Keratinocyte (primary cell): Measurements from ENCODE around the gene ACTR3C. TPM values are rescaled to one million over a fixed set of nuclear protein-coding genes. Genes with fewer than 3 reads are reported as not detected.
"Not testable (repeated sequence)": the region's sequence is repeated elsewhere in the genome, so short reads cannot be mapped to it uniquely, and the experiment has no call there.

Experiments used
- DNase-seq: peaks from one replicate; pipeline ENCODE4 v3.0.0-alpha.2; 2011; ENCODE audit warnings: low read depth, missing footprints, low spot score
- FAIRE-seq: peaks from 2 replicates; lab custom pipeline; 2011; peaks lifted over from hg19 to GRCh38; lab: Jason Lieb, UNC
- H2AFZ ChIP-seq: 2 replicates; pipeline ENCODE4 v1.6.0; 2012; ENCODE audit warnings: low read length, control low read depth, inconsistent platforms; ENCODE audit not compliant: control insufficient read depth
- H3K27ac ChIP-seq: 2 replicates; pipeline ENCODE4 v1.5.1; 2011; ENCODE audit warnings: low read length; ENCODE audit not compliant: control insufficient read depth, insufficient read depth
- H3K27me3 ChIP-seq: 3 replicates; pipeline ENCODE4 v1.6.0; 2011; ENCODE audit warnings: low read length; ENCODE audit not compliant: control insufficient read depth, insufficient read depth; ENCODE audit errors: extremely low read depth
- H3K36me3 ChIP-seq, 2 experiments: 2 replicates in 1 of 2; 3 replicates in 1 of 2; pipeline ENCODE4 v1.5.1; 2011; ENCODE audit warnings: low read length in 2 of 2, mild to moderate bottlenecking in 1 of 2; ENCODE audit not compliant: control insufficient read depth in 2 of 2, insufficient read depth in 2 of 2; ENCODE audit errors: extremely low read depth in 1 of 2
- H3K4me1 ChIP-seq: 3 replicates; pipeline ENCODE4 v1.5.1; 2011; ENCODE audit warnings: low read length; ENCODE audit not compliant: control insufficient read depth, insufficient read depth; ENCODE audit errors: extremely low read depth
- H3K4me2 ChIP-seq: 3 replicates; pipeline ENCODE4 v1.6.0; 2011; ENCODE audit warnings: low read depth, low read length; ENCODE audit not compliant: control insufficient read depth, insufficient read depth; ENCODE audit errors: extremely low read depth
- H3K4me3 ChIP-seq, 3 experiments: fragments of 200-600 bp in 1 of 3; sonication (generic) in 1 of 3; 2 replicates in 2 of 3; 3 replicates in 1 of 3; pipeline ENCODE4 v1.5.1; 2011 to 2016; ENCODE audit warnings: low read length in 3 of 3, mild to moderate bottlenecking in 3 of 3, control low read depth in 2 of 3, inconsistent platforms in 1 of 3, low read depth in 1 of 3, mixed read lengths in 1 of 3, mixed run types in 1 of 3, moderate library complexity in 1 of 3; ENCODE audit not compliant: control insufficient read depth in 2 of 3, insufficient read depth in 2 of 3; ENCODE audit errors: extremely low read depth in 1 of 3
- H3K79me2 ChIP-seq: 2 replicates; pipeline ENCODE4 v1.6.0; 2012; ENCODE audit warnings: low read length; ENCODE audit not compliant: control insufficient read depth, insufficient read depth
- H3K9ac ChIP-seq: 3 replicates; pipeline ENCODE4 v1.6.0; 2011; ENCODE audit warnings: low read length; ENCODE audit not compliant: control insufficient read depth, insufficient read depth; ENCODE audit errors: extremely low read depth
- H3K9me1 ChIP-seq: 3 replicates; pipeline ENCODE4 v1.6.0; 2011; ENCODE audit warnings: low read length; ENCODE audit not compliant: control insufficient read depth, insufficient read depth; ENCODE audit errors: extremely low read depth
- H3K9me3 ChIP-seq: 2 replicates; pipeline ENCODE4 v1.5.1; 2012; ENCODE audit warnings: low read depth, low read length; ENCODE audit not compliant: control insufficient read depth
- H4K20me1 ChIP-seq: 3 replicates; pipeline ENCODE4 v1.6.0; 2011; ENCODE audit warnings: low read length; ENCODE audit not compliant: control insufficient read depth, insufficient read depth; ENCODE audit errors: extremely low read depth
- dilution Hi-C: fragments of 300-500 bp; cut with MboI; formaldehyde crosslinking; loops from one replicate; pipeline ENCODE4 v1.7.0; 2020; ENCODE audit warnings: low sequenced_read_pairs; ENCODE audit not compliant: extremely low pct_ligation_motif_present
- polyA plus RNA-seq, 5 experiments: library from polyadenylated mRNA; depleted of rRNA in 3 of 5; stranded (reverse) in 3 of 5; stranded (forward) in 1 of 5; unstranded in 1 of 5; fragments of >200 nt; gene quantifications; 1 replicate in 1 of 5; 2 replicates in 3 of 5; 3 replicates in 1 of 5; pipeline versions ENCODE4 v1.2.1 to v1.2.3, GENCODE V29; 2011 to 2012; ENCODE audit warnings: missing spikeins in 2 of 5, low read depth in 1 of 5, low replicate concordance in 1 of 5
- TF ChIP-seq, protein P1 (sequence below), 3 experiments: IDR thresholded peaks in 1 of 3; conservative IDR thresholded peaks in 1 of 3; optimal IDR thresholded peaks in 1 of 3; 2 replicates in 2 of 3; 3 replicates in 1 of 3; pipeline versions ENCODE3 to v1.5.1; 2011; ENCODE audit warnings: low read length in 3 of 3, mild to moderate bottlenecking in 3 of 3, moderate library complexity in 2 of 3, control low read depth in 1 of 3, inconsistent platforms in 1 of 3; ENCODE audit not compliant: insufficient read depth in 2 of 3; ENCODE audit errors: extremely low read depth in 1 of 3

The ACTR3C gene
- polyA plus RNA-seq, 1 donor (not counting 4 experiments of a cell fraction or from before 2014, with no cell fraction given), result 1.3 TPM

DNA sequence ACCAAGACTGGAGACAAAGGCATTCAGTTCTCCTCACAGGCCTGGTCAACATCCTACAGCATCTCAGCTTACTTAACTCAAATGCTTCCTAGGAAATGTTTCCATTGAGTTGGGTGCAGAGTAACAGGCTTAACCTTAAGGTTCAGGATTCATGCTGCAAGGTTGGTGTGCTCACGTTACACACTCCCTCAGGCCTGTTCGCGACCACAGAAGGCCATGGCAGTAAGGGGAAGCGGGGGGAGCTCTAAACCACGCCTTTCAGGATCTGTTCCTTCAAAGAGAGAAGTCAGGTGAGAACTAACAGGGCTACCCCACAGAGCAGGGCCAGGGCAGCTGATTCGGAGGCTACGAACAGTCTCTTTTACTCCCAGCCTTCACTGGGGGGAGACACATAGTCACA is 35.5 kb downstream of the ACTR3C start:
- H3K4me2 ChIP-seq, H4K20me1 ChIP-seq, DNase-seq, H3K79me2 ChIP-seq, H3K27ac ChIP-seq, H3K9me3 ChIP-seq, H3K9ac ChIP-seq, H3K4me3 ChIP-seq, H2AFZ ChIP-seq, H3K9me1 ChIP-seq, H3K36me3 ChIP-seq, dilution Hi-C loops, H3K27me3 ChIP-seq, FAIRE-seq, H3K4me1 ChIP-seq: not testable (repeated sequence)

DNA sequence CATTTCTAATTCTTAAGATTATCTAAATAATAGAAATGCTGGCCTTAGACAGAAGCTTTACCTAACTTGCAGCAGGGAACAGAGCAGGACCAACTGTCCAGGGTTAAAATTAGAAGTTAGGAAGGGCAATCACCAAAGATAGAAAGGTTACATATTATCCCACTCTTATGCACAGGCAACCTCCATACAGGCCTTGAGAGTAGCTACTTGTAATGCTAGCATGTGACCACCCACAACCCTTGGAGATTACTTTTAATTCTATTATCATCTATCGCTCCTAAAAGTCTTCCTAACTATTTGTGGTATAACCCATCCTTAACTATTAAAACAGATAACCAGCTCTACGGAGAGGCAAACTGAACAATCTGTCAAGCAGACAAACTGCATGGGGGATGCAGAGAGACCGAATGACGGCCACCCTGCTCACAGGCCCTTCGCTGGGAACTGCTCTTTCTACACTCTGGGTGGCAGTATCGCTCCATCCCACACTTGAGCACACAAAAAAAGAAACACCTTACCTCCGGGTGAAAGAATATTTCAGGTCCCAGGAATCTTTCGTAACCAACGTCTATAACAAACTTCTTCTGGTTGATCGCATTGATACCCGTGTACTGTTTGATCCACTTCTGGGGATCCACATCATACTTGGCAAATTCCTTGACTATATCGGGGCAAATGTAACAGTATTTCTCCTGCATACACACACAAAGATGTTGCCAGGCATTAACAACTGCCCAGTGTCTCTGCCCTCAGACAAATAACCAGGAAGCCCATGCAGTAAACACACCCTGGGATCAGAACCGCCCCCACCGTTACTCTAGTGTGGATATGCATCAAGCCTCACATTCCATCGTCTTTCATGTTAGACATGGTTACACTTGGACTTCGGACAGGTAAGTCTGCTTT is 37.2 kb downstream of the ACTR3C start:
- H3K9me3 ChIP-seq, H3K9ac ChIP-seq, DNase-seq, H3K9me1 ChIP-seq, H3K27me3 ChIP-seq, H3K36me3 ChIP-seq, H2AFZ ChIP-seq, H3K4me3 ChIP-seq, dilution Hi-C loops, H3K27ac ChIP-seq, H4K20me1 ChIP-seq, H3K79me2 ChIP-seq, H3K4me2 ChIP-seq, H3K4me1 ChIP-seq: not testable (repeated sequence)
- TF ChIP-seq, protein P1, sequence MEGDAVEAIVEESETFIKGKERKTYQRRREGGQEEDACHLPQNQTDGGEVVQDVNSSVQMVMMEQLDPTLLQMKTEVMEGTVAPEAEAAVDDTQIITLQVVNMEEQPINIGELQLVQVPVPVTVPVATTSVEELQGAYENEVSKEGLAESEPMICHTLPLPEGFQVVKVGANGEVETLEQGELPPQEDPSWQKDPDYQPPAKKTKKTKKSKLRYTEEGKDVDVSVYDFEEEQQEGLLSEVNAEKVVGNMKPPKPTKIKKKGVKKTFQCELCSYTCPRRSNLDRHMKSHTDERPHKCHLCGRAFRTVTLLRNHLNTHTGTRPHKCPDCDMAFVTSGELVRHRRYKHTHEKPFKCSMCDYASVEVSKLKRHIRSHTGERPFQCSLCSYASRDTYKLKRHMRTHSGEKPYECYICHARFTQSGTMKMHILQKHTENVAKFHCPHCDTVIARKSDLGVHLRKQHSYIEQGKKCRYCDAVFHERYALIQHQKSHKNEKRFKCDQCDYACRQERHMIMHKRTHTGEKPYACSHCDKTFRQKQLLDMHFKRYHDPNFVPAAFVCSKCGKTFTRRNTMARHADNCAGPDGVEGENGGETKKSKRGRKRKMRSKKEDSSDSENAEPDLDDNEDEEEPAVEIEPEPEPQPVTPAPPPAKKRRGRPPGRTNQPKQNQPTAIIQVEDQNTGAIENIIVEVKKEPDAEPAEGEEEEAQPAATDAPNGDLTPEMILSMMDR (optimal IDR thresholded peaks at IDR 0.05 in 1 of 3, IDR thresholded peaks at IDR 0.05 in 1 of 3, conservative IDR thresholded peaks at IDR 0.05 in 1 of 3; ENCODE audit: extremely low read depth in 1 of 3, insufficient read depth in 2 of 3, low read length in 3 of 3), result peak in 1 of 3 experiments; percentile 40
- FAIRE-seq, result peak; percentile 67

DNA sequence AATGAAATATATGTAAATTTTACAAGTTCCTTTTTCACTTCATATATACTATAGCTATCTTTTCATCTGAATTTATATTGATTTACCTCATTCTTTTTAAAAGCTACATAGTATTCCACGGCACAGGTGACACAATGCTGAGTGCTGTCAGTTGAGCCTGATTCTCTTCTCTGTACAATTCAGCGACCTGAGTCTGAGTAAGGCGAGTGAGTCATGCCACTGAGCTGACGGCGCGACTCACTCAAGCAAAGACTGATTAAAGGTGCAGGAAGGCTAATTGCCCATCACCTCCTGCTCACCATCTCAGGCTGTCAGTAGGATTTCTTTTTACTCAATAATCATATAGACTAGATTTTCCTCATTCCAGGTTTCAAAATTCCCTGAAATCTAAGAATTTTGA is 39.7 kb downstream of the ACTR3C start:
- H3K4me2 ChIP-seq, dilution Hi-C loops, H3K27me3 ChIP-seq, H3K79me2 ChIP-seq, DNase-seq, H3K4me1 ChIP-seq, H2AFZ ChIP-seq, H4K20me1 ChIP-seq, H3K9ac ChIP-seq, H3K36me3 ChIP-seq, H3K4me3 ChIP-seq, H3K9me3 ChIP-seq, H3K9me1 ChIP-seq, H3K27ac ChIP-seq: not testable (repeated sequence)
- peak; percentile 80 for FAIRE-seq

DNA sequence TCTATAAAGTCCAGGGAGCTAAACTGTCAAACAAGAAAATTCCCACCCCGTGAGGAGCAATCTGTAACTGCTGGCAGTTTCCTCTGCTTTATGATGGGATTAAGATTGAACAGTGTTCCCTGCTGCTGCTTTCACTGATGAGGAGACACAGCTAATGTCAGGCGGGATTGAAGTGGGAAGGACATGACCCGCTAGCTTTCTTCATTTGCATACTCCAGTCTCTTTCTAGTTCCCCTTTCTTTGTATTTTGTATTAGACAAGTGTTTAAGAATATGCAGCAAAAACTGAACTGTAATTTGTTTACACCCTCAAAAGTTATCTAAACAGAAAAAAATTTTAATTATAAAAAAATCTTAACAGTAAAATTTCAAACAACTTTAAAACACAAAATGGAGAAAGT is 40.2 kb downstream of the ACTR3C start:
- H3K9ac ChIP-seq, H2AFZ ChIP-seq, dilution Hi-C loops, H3K36me3 ChIP-seq, DNase-seq, H3K27ac ChIP-seq, H3K79me2 ChIP-seq, H3K4me1 ChIP-seq, H3K9me3 ChIP-seq, H3K27me3 ChIP-seq, H3K4me2 ChIP-seq, H4K20me1 ChIP-seq, FAIRE-seq, H3K9me1 ChIP-seq, H3K4me3 ChIP-seq: not testable (repeated sequence)
